GM12874 (cell line): ENCODE data around the gene SPTBN4.

ENCODE experiments used
- TF ChIP-seq, protein P1 (sequence below): IDR thresholded peaks from 2 replicates; pipeline ENCODE4 v1.5.1; 2011; ENCODE audit warnings: low read depth, mild to moderate bottlenecking, control low read depth, low read length, moderate library complexity; ENCODE audit not compliant: insufficient read depth

Gene SPTBN4

DNA sequence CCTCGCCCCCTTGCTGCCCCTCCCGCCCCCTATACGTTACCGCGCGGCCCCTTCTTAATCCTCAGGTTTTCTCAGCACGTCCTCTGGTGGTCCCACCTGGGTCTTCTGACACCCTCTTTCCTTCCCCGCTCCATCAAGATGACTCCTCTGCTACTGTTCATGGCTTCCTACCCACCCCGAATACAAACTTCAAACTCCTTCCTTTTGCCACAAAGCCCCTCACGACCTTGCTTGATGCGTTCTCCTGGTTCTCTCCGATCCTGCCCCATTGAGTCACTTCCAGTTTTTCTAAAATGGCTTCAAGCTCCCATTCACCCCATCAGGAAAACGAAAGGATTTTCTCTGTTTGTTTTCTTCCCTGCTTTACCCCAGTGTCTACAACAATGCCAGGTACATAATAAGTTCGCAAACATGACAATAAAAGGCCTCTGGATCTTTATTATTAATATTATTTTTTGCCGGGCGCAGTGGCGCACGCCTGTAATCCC is 21.9 kb upstream of the SPTBN4 start:
- TF ChIP-seq, protein P1, sequence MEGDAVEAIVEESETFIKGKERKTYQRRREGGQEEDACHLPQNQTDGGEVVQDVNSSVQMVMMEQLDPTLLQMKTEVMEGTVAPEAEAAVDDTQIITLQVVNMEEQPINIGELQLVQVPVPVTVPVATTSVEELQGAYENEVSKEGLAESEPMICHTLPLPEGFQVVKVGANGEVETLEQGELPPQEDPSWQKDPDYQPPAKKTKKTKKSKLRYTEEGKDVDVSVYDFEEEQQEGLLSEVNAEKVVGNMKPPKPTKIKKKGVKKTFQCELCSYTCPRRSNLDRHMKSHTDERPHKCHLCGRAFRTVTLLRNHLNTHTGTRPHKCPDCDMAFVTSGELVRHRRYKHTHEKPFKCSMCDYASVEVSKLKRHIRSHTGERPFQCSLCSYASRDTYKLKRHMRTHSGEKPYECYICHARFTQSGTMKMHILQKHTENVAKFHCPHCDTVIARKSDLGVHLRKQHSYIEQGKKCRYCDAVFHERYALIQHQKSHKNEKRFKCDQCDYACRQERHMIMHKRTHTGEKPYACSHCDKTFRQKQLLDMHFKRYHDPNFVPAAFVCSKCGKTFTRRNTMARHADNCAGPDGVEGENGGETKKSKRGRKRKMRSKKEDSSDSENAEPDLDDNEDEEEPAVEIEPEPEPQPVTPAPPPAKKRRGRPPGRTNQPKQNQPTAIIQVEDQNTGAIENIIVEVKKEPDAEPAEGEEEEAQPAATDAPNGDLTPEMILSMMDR = peak; percentile 42; the same call in 1 of the 2 replicates

DNA sequence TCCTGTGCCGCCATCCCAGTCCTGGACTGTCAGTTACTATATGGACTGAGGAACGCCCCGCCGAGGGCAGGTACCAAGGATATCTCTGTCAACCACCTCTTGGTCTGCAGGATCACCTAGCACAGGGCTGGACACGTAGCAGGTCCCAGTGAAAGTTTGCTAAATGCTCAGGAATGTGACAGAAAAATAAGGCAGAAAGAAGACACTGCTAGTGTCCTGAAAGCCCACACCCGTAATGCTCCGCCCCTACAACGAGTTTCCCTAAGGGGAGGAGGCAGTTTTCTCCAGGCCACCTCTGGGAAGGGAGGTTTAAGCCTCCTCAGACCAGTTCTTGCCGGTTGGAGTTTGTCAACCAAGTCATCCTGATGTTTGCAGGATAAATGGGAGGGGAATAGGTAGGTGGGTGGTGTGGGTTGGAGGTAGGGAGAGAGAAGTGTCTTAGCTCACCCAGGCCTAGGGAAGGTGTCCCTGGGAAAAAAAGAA is 21.0 kb upstream of the SPTBN4 start:
- TF ChIP-seq, protein P1 = no peak

DNA sequence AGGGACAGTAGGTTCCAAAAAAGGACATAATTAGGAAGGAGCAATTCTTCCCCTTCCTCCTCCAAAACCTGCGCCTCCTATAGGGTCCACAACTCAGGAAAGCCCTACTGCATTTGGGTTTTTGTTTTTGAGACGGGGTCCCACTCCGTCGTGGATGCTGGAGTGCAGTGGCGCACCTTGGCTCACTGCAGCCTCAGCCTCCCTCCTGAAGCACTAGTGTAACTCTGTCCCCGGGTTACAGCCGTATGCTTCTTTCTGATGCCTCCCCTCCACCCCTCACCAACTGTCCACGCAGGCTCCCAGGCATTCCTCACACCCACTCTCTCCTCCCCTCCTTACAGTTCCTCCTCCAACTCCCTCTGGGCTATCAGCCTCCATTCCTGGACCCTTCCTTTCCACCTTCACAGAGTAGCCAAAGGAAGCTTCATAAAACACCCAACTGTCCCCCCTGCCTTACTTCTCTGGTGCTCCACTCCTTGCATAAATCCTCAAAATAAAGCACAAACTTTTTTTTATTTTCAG is 20.5 kb upstream of the SPTBN4 start:
- TF ChIP-seq, protein P1 = no peak

DNA sequence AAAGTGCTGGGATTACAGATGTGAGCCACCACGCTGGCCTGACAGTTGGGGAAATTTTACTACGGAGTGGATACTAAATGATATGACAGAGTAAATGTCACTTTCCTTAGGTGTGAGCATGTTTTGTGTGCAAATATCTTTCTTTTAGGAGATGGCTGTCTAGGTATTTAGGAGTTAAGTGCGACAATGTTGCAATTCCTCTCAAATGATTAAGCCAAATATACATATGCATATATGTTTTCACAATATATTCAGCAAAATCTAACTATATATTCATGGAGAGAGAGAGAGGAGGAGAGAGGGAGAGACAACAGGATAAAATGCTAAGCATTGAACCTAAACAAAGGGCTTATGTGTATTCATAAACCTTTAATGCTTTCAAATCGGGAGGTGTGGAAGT is 17.3 kb upstream of the SPTBN4 start:
- TF ChIP-seq, protein P1 = no peak

DNA sequence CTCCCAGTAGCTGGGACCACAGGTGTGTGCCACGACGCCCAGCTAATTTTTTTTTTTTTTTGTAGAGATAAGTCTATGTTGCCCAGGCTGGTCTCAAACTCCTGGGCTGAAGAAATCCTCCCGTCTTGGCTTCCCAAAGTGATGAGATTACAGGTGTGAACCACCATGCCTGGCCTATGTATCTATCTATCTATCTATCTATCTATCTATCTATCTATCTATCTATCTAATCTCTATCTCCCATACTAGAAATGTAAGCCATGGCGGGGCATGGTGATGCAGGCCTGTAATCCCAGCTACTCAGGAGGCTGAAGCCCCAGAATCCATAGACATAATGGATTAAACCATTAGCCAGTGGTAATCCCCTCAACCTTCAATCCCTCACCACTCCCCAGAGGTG is 16.1 kb upstream of the SPTBN4 start:
- TF ChIP-seq, protein P1 = no peak

DNA sequence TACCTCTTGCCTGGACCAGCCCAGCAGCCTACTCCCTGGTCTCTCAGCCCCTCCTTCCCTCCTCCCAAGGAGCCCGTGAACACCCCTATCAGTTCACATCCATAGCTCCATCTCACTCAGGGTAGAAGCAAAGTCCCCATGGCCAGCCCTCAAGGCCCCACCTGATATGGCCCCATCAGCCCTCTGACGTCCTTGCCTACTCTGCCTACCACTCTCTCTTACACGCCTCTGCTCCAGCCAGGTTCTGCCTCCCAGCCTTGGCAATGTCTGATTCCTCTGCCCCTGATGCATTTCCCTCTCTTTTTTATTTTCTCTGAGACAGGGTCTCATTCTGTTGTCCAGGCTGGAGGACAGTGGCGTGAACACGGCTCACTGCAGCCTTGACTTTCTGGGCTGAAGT is 14.8 kb upstream of the SPTBN4 start:
- TF ChIP-seq, protein P1 = no peak

DNA sequence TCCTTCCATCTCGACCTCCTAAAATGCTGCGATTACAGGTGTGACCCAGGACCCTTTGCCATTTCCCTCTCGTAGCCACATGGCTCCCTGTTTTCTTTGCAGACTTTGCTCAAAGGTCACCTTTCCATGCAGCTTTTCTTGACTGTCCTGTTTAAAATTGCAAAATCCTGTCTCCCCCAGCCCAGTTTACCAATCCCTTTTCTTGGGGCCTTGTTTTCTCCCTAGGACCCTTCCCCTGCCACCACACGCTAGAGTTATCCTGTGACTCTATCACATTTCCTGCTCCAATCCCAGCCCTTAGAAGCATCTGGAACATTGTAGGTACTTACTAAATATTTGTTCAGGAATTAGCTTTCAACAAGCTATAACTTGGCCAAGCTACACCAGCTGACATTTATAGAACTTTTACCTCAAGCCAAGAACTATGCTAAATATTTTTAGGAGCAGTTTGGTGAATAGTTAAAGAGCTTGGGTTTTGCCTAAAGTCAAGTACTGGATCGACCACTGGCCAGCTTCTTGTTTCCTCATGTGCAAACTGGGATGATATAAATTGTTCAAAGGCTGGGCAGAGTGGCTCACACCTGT is 13.6 kb upstream of the SPTBN4 start:
- TF ChIP-seq, protein P1 = no peak
